H54 (cell line): Measurements from ENCODE around the gene ANKRD11.
"Not testable (repeated sequence)": the region's sequence is repeated elsewhere in the genome, so short reads cannot be mapped to it uniquely, and the experiment has no call there.

Experiments
- DNase-seq: peaks from one replicate; pipeline ENCODE4 v3.0.0; 2011; ENCODE audit warnings: low spot score, mixed read lengths; ENCODE audit not compliant: insufficient read length
- FAIRE-seq: peaks from 3 replicates; lab custom pipeline; 2011; peaks lifted over from hg19 to GRCh38; lab: Jason Lieb, UNC
- POLR2A ChIP-seq: IDR thresholded peaks from 2 replicates; pipeline ENCODE4 v1.6.1; 2011; ENCODE audit warnings: low read depth, mild to moderate bottlenecking, low read length

Gene ANKRD11

DNA sequence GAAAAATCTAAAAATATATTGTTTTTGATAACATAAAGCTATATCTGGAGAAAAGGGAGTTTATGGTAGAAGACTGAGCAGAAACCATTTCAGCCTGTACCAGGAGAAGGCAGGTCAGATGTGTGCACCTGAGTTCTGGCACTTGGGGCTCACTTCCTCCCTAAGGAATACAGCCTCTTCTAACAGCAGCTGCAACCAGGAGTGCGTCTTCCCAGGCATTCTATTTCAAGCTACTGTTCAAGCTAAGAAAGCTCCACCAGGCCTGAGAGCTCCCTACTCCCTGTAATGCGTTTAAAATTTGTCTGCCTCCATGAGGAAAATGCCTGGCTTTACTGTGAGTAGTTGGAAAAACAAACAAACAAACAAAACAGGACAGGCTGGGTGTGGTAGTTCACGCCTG, 176.8 kb downstream of the ANKRD11 start:
- no peak for FAIRE-seq
- DNase-seq, result no peak
- TF ChIP-seq POLR2A, result no peak

DNA sequence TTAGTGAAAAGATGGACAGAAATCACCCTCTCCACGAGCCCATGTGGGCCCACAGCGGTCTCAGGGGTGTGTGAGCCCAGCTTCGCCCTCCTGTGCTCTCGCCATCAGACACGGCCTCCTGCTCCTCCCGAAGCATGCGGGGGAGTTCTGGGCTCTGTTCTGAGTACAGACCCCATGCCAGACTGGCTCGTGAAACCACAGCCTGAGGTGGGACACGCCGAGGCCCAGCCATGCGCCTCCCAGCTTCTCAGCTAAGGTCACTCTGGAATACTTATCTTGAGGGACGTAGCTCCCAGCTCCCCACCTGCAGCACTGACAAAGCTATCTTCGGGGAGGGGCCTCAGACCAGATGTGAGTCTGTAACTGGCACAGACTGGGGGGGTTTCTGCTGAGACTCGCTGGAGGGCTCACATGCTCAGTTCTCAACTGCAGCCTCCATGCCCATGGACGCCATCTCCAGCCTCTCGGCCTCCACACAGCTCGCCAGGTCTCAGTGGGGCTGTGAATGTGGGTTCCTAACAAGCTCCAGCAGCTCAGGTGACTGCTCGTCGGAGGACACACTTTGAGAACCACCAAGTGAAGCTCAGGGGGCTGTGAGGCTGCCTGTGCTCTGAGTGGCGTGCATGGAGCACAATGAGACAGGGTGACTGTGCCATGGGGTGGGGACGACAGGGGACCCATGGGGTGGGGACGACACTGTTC, 177.6 kb downstream of the ANKRD11 start:
- no peak for TF ChIP-seq POLR2A
- FAIRE-seq, result no peak
- no peak for DNase-seq

DNA sequence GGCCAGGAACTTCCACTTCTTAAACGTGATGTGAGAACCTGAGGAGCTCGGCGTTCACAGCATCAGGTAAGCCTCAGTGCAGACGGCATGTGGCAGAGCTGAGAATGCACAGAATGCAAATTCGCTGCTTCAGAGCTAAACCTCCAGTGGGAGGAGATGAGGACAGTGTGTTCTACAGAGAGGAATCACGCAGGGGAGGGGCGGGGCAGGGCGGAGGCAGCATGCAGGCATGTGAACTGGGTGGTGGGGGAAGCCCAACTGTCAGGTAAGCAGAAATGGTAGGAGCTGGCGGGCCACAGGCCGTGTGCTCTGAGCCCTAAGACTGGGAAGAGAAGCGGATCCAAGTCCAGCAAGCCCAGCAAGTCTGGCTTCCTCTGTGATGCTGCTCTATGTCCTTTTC, 178.2 kb downstream of the ANKRD11 start:
- FAIRE-seq, result no peak
- DNase-seq, result no peak
- no peak for TF ChIP-seq POLR2A

DNA sequence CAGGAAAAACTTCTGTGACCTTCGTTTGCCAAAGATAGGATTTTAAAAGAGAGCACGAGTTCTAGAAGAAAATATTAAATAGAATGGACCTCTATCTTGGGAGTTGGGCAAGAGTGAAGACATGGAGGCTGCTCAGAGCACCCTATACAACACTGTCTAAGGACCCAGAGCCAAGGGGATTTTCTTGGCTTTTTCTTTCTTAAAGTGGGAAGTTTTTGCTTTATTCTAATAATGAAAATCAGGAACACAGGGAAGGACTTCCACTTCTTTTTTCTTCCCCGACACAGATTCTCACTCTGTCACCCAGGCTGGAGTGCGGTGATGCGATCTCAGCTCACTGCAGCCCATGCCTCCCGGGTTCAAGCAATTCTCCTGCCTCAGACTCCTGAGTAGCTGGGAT, 178.7 kb downstream of the ANKRD11 start:
- DNase-seq (no peak), FAIRE-seq (no peak)
- TF ChIP-seq POLR2A, result no peak

DNA sequence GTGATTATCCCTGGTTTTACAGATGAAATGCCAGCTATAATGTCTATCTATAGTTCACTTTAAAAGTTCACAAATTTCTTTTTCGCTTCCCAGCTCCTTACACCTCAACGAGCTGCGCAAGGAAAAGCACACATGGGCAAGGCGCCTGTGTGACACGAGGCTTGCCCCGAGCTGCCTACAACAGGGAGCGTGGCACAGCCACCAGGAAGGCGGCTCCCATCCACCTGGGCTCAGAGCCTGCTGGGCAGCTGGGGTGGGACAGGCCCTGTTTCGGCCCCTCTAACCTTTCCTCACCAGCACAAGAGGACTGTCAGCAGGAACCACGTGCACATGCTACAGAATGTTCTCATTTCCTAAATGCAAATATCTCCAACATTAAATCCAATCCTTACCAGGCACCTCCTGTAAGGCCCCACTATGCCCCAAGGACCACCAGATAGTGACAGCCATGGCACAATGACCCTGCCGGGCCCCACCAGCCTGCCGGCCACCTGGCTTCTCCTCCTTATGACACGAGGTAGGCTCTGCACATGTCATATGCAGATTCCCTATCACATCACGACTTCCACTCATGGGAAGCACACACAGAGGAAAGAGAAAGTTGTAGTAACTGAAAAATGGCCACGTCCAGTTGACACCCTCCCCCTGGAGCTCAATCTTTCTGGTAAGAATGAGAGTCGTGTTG, 180.8 kb downstream of the ANKRD11 start:
- DNase-seq, result no peak
- TF ChIP-seq POLR2A, result no peak
- no peak for FAIRE-seq

DNA sequence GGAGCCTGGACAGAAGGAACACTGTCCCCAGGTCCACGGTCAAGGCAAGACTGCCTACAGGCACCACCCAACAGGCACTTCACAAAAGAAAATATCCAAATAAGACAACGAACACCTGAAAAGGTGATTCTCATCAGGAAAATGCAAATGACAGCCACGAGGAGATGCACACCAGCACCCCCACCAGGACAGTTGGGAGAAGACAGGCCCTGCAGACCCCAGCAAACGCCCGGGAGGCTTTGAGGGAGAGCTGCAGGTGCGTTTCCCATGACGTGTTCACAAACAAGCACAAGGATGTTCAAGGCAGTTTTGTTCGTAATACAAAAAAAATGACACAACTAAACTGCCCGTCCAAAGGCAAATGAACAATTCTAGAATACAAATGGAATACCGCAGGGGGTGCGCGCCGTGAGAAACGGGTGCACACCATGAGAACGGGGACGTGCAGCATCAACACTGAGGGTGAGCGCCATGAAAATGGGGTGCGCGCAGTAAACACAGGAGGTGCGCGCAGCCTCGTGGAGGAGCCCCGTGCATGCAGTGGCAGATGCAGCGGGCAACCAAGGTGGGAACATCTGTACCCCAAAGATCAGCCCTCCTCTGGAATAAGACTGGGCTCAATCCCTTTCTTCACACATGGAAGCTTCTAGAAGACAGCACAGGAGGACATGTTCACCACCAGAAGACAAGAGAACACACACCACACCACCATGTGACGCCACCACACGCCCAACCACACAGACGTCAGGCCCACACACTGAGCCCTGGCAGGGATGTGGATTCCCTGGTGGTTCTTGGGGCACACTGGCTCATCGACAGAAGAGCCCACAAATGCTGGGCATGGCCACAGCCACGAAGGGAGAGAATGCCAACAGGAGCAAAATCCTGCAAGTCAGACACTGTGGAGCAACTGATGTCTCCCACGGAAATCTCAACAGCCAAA, 181.7 kb downstream of the ANKRD11 start:
- no peak for TF ChIP-seq POLR2A
- DNase-seq (no peak), FAIRE-seq (no peak)

DNA sequence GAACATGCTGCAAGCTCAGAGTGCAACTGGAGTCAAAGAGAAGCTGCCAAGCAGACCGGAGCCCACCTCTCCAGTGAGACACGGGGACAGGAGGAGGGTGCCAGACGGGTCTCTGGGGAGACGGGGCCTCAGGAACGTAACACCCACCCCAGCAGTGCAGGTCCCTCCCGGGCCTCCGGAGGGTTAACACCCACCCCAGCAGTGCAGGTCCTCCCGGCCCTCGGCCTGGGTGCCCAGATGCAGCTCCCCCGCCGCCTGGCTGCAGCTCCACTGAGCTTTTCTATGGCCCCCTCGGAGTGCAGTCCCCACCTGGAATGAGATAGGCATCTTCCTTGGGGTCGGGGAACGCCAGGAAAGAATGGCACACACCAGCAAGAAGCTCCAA, 182.9 kb downstream of the ANKRD11 start:
- no peak for FAIRE-seq
- no peak for TF ChIP-seq POLR2A
- DNase-seq, result no peak

DNA sequence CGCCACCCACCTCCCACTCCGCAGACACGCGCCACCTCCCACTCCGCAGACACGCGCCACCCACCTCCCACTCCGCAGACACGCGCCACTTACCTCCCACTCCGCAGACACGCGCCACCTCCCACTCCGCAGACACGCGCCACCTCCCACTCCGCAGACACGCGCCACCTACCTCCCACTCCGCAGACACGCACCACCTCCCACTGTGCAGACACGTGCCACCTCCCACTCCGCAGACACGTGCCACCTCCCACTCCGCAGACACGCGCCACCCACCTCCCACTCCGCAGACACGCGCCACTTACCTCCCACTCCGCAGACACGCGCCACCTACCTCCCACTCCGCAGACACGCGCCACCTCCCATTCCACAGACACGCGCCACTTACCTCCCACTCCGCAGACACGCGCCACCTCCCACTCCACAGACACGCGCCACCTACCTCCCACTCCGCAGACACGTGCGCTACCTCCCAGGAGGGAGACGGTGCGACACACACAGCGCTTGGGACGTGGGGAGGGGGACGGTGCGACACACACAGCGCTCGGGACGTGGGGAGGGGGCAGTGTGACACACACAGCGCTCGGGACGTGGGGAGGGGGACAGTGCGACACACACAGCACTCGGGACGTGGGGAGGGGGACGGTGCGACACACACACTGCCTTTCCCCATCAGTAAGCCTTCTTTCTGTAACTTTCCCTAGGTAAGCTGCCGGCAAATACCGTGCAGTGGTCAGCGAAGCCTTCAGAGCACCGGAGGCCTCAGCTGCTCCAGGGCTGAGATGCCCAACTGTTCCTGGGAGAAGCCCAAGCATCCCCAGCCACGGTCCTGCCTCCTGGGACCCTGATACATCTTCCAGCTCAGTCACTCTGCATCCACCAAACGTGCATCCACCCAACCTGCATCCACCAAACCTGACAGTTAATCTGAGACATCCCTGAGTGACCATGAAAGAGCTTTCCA, 183.6 kb downstream of the ANKRD11 start:
- FAIRE-seq, DNase-seq: not testable (repeated sequence)

DNA sequence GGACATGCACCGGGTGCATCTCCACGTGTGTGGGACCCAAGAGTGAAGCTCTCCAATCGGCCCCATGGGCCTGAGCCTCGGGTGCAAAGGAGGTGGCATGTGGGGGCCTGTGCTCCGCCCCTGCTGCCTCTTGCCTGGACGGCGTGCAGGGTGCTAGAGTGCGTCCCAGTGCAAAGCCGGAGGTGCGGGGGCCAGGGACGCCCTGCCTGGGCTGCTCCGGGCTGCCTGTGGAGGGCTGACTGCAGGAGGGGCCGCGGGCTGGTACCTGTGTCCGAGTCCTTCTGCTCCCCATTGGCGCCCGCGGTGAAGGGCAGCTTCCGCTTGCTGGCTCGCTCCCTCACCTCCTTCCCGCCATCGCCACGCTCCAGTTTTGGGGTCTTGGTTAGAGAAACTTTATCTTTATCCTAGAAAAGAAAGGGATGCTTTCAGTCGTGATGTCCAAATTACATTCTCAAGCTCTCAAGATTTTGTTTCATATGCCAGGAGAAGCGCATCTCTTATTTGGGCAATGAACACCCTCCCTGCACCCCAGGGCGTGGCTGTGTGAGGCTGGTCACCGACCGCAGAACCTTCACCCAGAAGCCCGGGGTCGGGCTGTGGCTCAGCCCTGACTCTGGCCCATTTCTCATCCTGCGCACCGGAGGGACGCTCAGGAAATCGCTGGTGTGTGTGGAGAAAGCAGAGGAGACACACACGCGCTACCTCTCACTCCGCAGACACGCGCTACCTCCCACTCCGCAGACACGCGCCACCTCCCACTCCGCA, 185.2 kb downstream of the ANKRD11 start:
- FAIRE-seq (no peak), DNase-seq (no peak)
- no peak for TF ChIP-seq POLR2A

DNA sequence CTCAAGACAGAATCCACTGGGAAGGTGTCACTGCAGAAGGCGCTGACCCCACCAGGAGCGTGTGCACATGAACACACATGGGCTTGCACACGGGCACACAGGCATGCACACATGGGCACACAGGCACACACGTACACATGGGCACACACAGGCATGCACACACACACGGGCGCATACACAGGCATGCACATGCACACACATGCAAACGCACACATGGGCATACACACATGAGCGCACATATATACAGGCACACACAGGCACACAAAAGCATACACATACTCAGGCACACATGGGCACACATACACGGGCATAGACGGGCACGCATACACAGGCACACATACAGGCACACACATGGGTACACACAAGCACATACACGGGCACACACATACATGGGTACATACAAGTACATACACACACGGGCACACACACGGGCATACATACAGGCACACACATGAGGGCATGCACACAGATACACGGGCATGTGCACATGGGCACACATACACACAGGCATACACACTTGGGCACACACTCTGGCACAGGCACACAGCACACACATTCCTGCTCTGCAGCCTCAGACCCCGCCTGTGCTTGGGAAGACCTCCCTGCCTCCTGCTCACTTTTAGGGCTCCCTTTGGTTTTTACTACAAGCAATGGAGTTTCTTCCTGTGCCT, 186.0 kb downstream of the ANKRD11 start:
- DNase-seq, result no peak
- TF ChIP-seq POLR2A, result no peak
- FAIRE-seq, result no peak

DNA sequence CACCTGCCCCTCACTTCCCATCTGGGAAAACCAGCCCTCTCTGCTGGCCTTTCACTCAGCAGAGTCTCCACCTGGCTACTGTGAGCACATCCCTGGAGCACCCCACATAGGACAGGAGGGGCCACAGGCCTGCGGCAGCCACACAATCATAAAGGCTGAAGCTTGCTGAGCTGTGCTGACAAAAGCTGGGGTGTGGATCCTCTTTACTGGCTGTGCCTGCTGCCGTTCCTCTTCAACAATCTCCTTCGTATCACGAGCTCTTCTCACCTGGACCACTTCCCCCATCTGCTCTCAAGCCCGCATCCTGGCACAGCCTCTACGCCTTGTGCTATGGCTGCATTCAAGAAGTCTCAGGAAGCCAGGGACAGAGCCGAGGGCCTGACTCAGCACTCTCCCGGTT, 186.7 kb downstream of the ANKRD11 start:
- TF ChIP-seq POLR2A, result no peak
- DNase-seq (no peak), FAIRE-seq (no peak)

DNA sequence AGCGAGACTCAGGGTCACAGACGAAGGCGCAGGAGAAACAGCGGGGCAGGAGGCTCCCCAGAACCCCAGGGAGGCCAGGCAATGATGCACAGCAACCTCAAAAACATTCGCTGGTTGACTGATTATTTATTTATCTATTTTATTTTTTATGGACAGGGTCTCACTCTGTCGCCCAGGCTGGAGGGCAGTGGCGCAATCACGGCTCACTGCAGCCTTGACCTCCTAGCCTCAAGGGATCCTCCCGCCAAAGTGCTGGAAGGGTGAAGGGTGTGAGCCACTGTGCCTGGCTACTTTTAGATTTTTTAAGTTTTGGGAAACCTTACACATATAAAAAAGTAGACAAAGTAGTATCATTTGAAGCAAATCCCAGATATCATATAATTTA, 189.4 kb downstream of the ANKRD11 start:
- FAIRE-seq (no peak), DNase-seq (no peak)
- no peak for TF ChIP-seq POLR2A
